Liver (tissue), 9 donors: Measurements from ENCODE around the gene ZNF544. TPM values are rescaled to one million over a fixed set of nuclear protein-coding genes. Genes with fewer than 3 reads are reported as not detected.
A peak's percentile ranks its signal among the peaks of the same experiment; 100 is the strongest.

Source experiments
- DNase-seq: peaks from one replicate; pipeline ENCODE4 v3.0.0-alpha.2; 2017; ENCODE audit warnings: low spot score
- H3K27ac ChIP-seq, 2 donors: one replicate each; pipeline ENCODE4 v1.7.0; 2013; ENCODE audit warnings: inconsistent platforms in 2 of 2, low read length in 2 of 2, control low read depth in 1 of 2, low read depth in 1 of 2, mild to moderate bottlenecking in 1 of 2
- H3K27me3 ChIP-seq, 4 donors: one replicate each; pipeline versions ENCODE4 v1.6.1 to v1.7.0; 2013; ENCODE audit warnings: low read length in 3 of 4, inconsistent platforms in 1 of 4, mild to moderate bottlenecking in 1 of 4, moderate library complexity in 1 of 4; ENCODE audit not compliant: control insufficient read depth in 4 of 4, insufficient read depth in 4 of 4
- H3K36me3 ChIP-seq, 4 donors: one replicate each; pipeline versions ENCODE4 v1.6.1 to v1.7.0; 2013; ENCODE audit warnings: low read length in 3 of 4, mild to moderate bottlenecking in 3 of 4, low read depth in 1 of 4, moderate library complexity in 1 of 4; ENCODE audit not compliant: control insufficient read depth in 4 of 4, insufficient read depth in 3 of 4
- H3K4me1 ChIP-seq, 4 donors: one replicate each; pipeline versions ENCODE4 v1.6.1 to v1.7.0; 2013; ENCODE audit warnings: low read length in 3 of 4, mild to moderate bottlenecking in 3 of 4, moderate library complexity in 1 of 4; ENCODE audit not compliant: control insufficient read depth in 4 of 4, insufficient read depth in 4 of 4
- H3K4me3 ChIP-seq, 3 donors: one replicate each; pipeline versions ENCODE4 v1.6.1 to v1.7.0; 2013; ENCODE audit warnings: low read length in 3 of 3, control low read depth in 1 of 3, low read depth in 1 of 3, mild to moderate bottlenecking in 1 of 3
- H3K9ac ChIP-seq, 2 donors: one replicate each; pipeline ENCODE4 v1.7.0; 2013; ENCODE audit warnings: low read length in 2 of 2, mild to moderate bottlenecking in 2 of 2, moderate library complexity in 2 of 2, control low read depth in 1 of 2, low read depth in 1 of 2
- H3K9me3 ChIP-seq, 4 donors: one replicate each; pipeline versions ENCODE4 v1.6.1 to v1.7.0; 2013; ENCODE audit warnings: low read length in 3 of 4; ENCODE audit not compliant: control insufficient read depth in 4 of 4
- ATF3 ChIP-seq: IDR thresholded peaks from 2 replicates; pipeline ENCODE4 v1.6.1; 2016; ENCODE audit warnings: antibody characterized with exemption
- CTCF ChIP-seq: fragments of 150-350 bp; IDR thresholded peaks from 2 replicates; pipeline ENCODE4 v1.5.1; 2017; ENCODE audit warnings: improper control_type of control experiment, low read depth, low read length; ENCODE audit not compliant: missing input control
- EGR1 ChIP-seq, 2 donors: IDR thresholded peaks; 2 replicates each; pipeline ENCODE4 v1.6.1; 2016 to 2018; ENCODE audit warnings: antibody characterized with exemption in 2 of 2, low read depth in 2 of 2
- FOXA2 ChIP-seq: IDR thresholded peaks from 2 replicates; pipeline ENCODE4 v1.6.1; 2016; ENCODE audit warnings: antibody characterized with exemption
- GABPA ChIP-seq, 2 donors: IDR thresholded peaks in 1 of 2; conservative IDR thresholded peaks in 1 of 2; 2 replicates each; pipeline ENCODE4 v1.6.1; 2016; ENCODE audit warnings: antibody characterized with exemption in 2 of 2, mild to moderate bottlenecking in 1 of 2, moderate library complexity in 1 of 2
- HNF4A ChIP-seq, 2 donors: conservative IDR thresholded peaks; 2 replicates each; pipeline ENCODE4 v1.6.1; 2016; ENCODE audit warnings: antibody characterized with exemption in 2 of 2, mild to moderate bottlenecking in 2 of 2
- HNF4G ChIP-seq: IDR thresholded peaks from 2 replicates; pipeline ENCODE4 v1.6.1; 2016; ENCODE audit warnings: antibody characterized with exemption
- JUND ChIP-seq, 2 donors: IDR thresholded peaks; 2 replicates each; pipeline ENCODE4 v1.6.1; 2016; ENCODE audit warnings: antibody characterized with exemption in 2 of 2
- NR2F2 ChIP-seq: IDR thresholded peaks from 2 replicates; pipeline ENCODE4 v1.6.1; 2016; ENCODE audit warnings: antibody characterized with exemption
- RAD21 ChIP-seq, 2 donors: IDR thresholded peaks; 2 replicates each; pipeline ENCODE4 v1.6.1; 2016; ENCODE audit warnings: antibody characterized with exemption in 2 of 2, mild to moderate bottlenecking in 2 of 2
- RXRA ChIP-seq, 2 donors: IDR thresholded peaks; 2 replicates each; pipeline ENCODE4 v1.6.1; 2017 to 2018; ENCODE audit warnings: antibody characterized with exemption in 2 of 2, mild to moderate bottlenecking in 1 of 2
- SP1 ChIP-seq: IDR thresholded peaks from 2 replicates; pipeline ENCODE4 v1.6.1; 2018; ENCODE audit warnings: antibody characterized with exemption, mild to moderate bottlenecking
- TAF1 ChIP-seq: conservative IDR thresholded peaks from 2 replicates; pipeline ENCODE4 v1.6.1; 2016; ENCODE audit warnings: antibody characterized with exemption, mild to moderate bottlenecking
- YY1 ChIP-seq: IDR thresholded peaks from 2 replicates; pipeline ENCODE4 v1.6.1; 2016; ENCODE audit warnings: antibody characterized with exemption, mild to moderate bottlenecking
- ZBTB33 ChIP-seq: IDR thresholded peaks from 2 replicates; pipeline ENCODE4 v1.6.1; 2016; ENCODE audit warnings: antibody characterized with exemption
- WGBS: extraction: QIAGEN DNeasy Blood & Tissue Kit; methylation state at CpG from one replicate; pipeline ENCODE4 v1.1.7; 2013; 5-methylcytosine and 5-hydroxymethylcytosine counted together
- polyA plus RNA-seq, 2 donors: library from polyadenylated mRNA; stranded (reverse) in 1 of 2; unstranded in 1 of 2; fragments of 200-250 nt in 1 of 2; fragments of >200 nt in 1 of 2; fragmentation: Nextera tagmentation in 1 of 2; extraction: Ambion mirVana in 1 of 2; gene quantifications; one replicate each; pipeline versions ENCODE4 v1.2.1 to v1.2.3, GENCODE V29; 2013 to 2015
- total RNA-seq, 2 donors: library from RNA; depleted of rRNA; stranded (reverse); fragments of >200 nt; gene quantifications; one replicate each; pipeline ENCODE4 v1.2.3, GENCODE V29; 2014
- donor health status: healthy.
- donor health status: healthy.
- donor health status: healthy.
- donor health status: healthy.
- donor health status: healthy.

ZNF544 gene
- total RNA-seq: 10 to 100 TPM; 14.9 to 25.2 TPM
- 1 to 10 TPM; 2.5 to 7.7 TPM for polyA plus RNA-seq

- Histone ChIP-seq H3K9me3 (peaks cover 26 to 62% (median 37%) of the 10 kb centered on the region in 4 donors), H3K4me3 (peak within 1 kb of the TSS; percentile 72 to 86 (median 83)), H3K27me3 (no peaks in the 10 kb centered on the region), H3K36me3 (peaks cover 2 to 32% (median 21%) of the 10 kb centered on the region in 4 donors), H3K27ac (peak within 1 kb of the TSS; percentile 39 to 53), H3K9ac (no peak within 1 kb of the TSS), H3K4me1 (peaks cover 0 to 9% (median 5%) of the 10 kb centered on the region in 4 donors)
- under 1% methylated on average over 62 of the region's 62 CpGs for WGBS
- TF ChIP-seq JUND (IDR thresholded peaks at IDR 0.05) (no peak), RXRA (IDR thresholded peaks at IDR 0.05) (no peak), TAF1 (no peak), RAD21 (IDR thresholded peaks at IDR 0.05) (peak; percentile 32), GABPA (IDR thresholded peaks at IDR 0.05 in 1 of 2, conservative IDR thresholded peaks at IDR 0.05 in 1 of 2) (peak; percentile 61 to 95), YY1 (peak; percentile 98), CTCF (no peak), HNF4G (no peak)
- peak; percentile 80 for DNase-seq
These were observed at the start of gene ZNF544 for GRCh38 chr19:58228585-58229254. ZNF544 (plus strand) TSS chr19:58228914; CDS start chr19:58244024, 15,110 bp downstream.

GRCh38 chr19:58181902-58182576 is 46.7 kb upstream of the ZNF544 start:
- Histone ChIP-seq H3K4me3 (peak overlapping the region; percentile 65 to 95 (median 72)), H3K4me1 (peaks cover 0 to 13% (median 4%) of the 10 kb centered on the region in 4 donors), H3K27me3 (no peaks in the 10 kb centered on the region), H3K9me3 (peaks cover 40 to 64% (median 45%) of the 10 kb centered on the region in 4 donors), H3K9ac (no peak overlapping the region), H3K27ac (peak overlapping the region; percentile 99 to 100), H3K36me3 (peaks cover 7 to 36% (median 22%) of the 10 kb centered on the region in 4 donors)
- DNase-seq: peak; percentile 71
- TF ChIP-seq FOXA2 (no peak), CTCF (peak; percentile 43), RAD21 (IDR thresholded peaks at IDR 0.05) (peak; percentile 61 to 71), EGR1 (IDR thresholded peaks at IDR 0.05; ENCODE audit: low read depth in 2 of 2) (no peak)
- WGBS: 38% methylated on average over 4 of the region's 4 CpGs

GRCh38 chr19:58182577-58182988 is 46.1 kb upstream of the ZNF544 start:
- no peak for DNase-seq
- Histone ChIP-seq H3K27ac (peak overlapping the region; percentile 99 to 100), H3K4me3 (peak overlapping the region; percentile 65 to 95 (median 72)), H3K36me3 (peaks cover 10 to 41% (median 28%) of the 10 kb centered on the region in 4 donors), H3K9ac (no peak overlapping the region), H3K27me3 (no peaks in the 10 kb centered on the region), H3K9me3 (peaks cover 41 to 62% (median 46%) of the 10 kb centered on the region in 4 donors), H3K4me1 (peaks cover 0 to 13% (median 4%) of the 10 kb centered on the region in 4 donors)
- WGBS: 4% methylated on average over 17 of the region's 17 CpGs
- TF ChIP-seq CTCF (no peak), FOXA2 (no peak), JUND (IDR thresholded peaks at IDR 0.05) (no peak), HNF4G (no peak), ZBTB33 (no peak), EGR1 (IDR thresholded peaks at IDR 0.05; ENCODE audit: low read depth in 2 of 2) (no peak), SP1 (no peak), ATF3 (no peak), RAD21 (IDR thresholded peaks at IDR 0.05) (no peak), TAF1 (no peak), HNF4A (conservative IDR thresholded peaks at IDR 0.05) (no peak), NR2F2 (no peak)
